CD8-positive, alpha-beta memory T cell (primary cell): Measurements from ENCODE around the gene DNAH1. TPM values are rescaled to one million over a fixed set of nuclear protein-coding genes. Genes with fewer than 3 reads are reported as not detected.
"Not testable (repeated sequence)": the region's sequence is repeated elsewhere in the genome, so short reads cannot be mapped to it uniquely, and the experiment has no call there.

Experiments
- CTCF ChIA-PET: fragments of 350-600 bp; sonication (Branson Sonifier 250); formaldehyde crosslinking; loops from one replicate; lab custom pipeline; 2021; ENCODE audit warnings: antibody characterized with exemption; lab: Charles Lee
- POLR2A ChIA-PET: fragments of 350-600 bp; sonication (Branson Sonifier 250); formaldehyde crosslinking; loops from one replicate; lab custom pipeline; 2021; ENCODE audit warnings: antibody characterized with exemption; lab: Charles Lee
- DNase-seq, 5 donors: peaks; one replicate each; pipeline versions ENCODE4 v3.0.0 to v3.0.0-alpha.2; 2020 to 2022; ENCODE audit warnings: mixed read lengths in 1 of 5
- H3K27ac ChIP-seq: one replicate; pipeline ENCODE4 v1.7.0; 2013; ENCODE audit warnings: low read depth, mild to moderate bottlenecking, low read length, moderate library complexity
- H3K27me3 ChIP-seq: 2 replicates; pipeline ENCODE4 v1.7.0; 2013; ENCODE audit warnings: low read length, mild to moderate bottlenecking; ENCODE audit not compliant: insufficient read depth, poor library complexity, severe bottlenecking
- H3K36me3 ChIP-seq: 2 replicates; pipeline ENCODE4 v1.7.0; 2013; ENCODE audit warnings: mild to moderate bottlenecking, low read length, moderate library complexity; ENCODE audit not compliant: insufficient read depth
- H3K4me1 ChIP-seq: 2 replicates; pipeline ENCODE4 v1.7.0; 2013; ENCODE audit warnings: mild to moderate bottlenecking, low read length, moderate library complexity; ENCODE audit not compliant: insufficient read depth
- H3K4me3 ChIP-seq: 2 replicates; pipeline ENCODE4 v1.7.0; 2013; ENCODE audit warnings: mild to moderate bottlenecking, low read length
- H3K9me3 ChIP-seq: 2 replicates; pipeline ENCODE4 v1.7.0; 2013; ENCODE audit warnings: mild to moderate bottlenecking, low read length
- H3K27ac Mint-ChIP-seq, 8 donors: one replicate each; pipeline ENCODE4 v1.8.0; 2020 to 2021; ENCODE audit warnings: mixed read lengths in 8 of 8, mild to moderate bottlenecking in 6 of 8, inconsistent platforms in 3 of 8, moderate library complexity in 3 of 8
- H3K27me3 Mint-ChIP-seq, 2 donors: one replicate each; pipeline ENCODE4 v1.8.0; 2020 to 2021; ENCODE audit warnings: mixed read lengths in 2 of 2, mild to moderate bottlenecking in 1 of 2, moderate library complexity in 1 of 2
- H3K36me3 Mint-ChIP-seq, 3 donors: one replicate each; pipeline ENCODE4 v1.8.0; 2020 to 2021; ENCODE audit warnings: mixed read lengths in 3 of 3, inconsistent platforms in 1 of 3, mild to moderate bottlenecking in 1 of 3
- H3K4me1 Mint-ChIP-seq, 3 donors: one replicate each; pipeline ENCODE4 v1.8.0; 2020 to 2021; ENCODE audit warnings: mixed read lengths in 3 of 3, inconsistent platforms in 1 of 3, mild to moderate bottlenecking in 1 of 3
- H3K4me3 Mint-ChIP-seq, 7 donors: one replicate each; pipeline ENCODE4 v1.8.0; 2020 to 2021; ENCODE audit warnings: mixed read lengths in 7 of 7, mild to moderate bottlenecking in 6 of 7, moderate library complexity in 4 of 7, inconsistent platforms in 2 of 7
- H3K9me3 Mint-ChIP-seq, 5 donors: one replicate each; pipeline ENCODE4 v1.8.0; 2020 to 2022; ENCODE audit warnings: mixed read lengths in 5 of 5, mild to moderate bottlenecking in 3 of 5, moderate library complexity in 2 of 5, inconsistent platforms in 1 of 5
- polyA plus RNA-seq: library from polyadenylated mRNA; unstranded; fragments of 300-500 nt; fragmentation: Illumina TruSeq; gene quantifications from one replicate; pipeline ENCODE4 v1.2.3, GENCODE V29; 2021
- total RNA-seq, 2 experiments: library from RNA; stranded (reverse); gene quantifications; one replicate each; pipeline ENCODE4 v1.2.3, GENCODE V29; 2021

The DNAH1 gene
- total and polyA plus RNA-seq, 3 experiments from 2014 or later, result 1.0 to 7.0 (median 7.0) TPM

- H3K4me3 ChIP-seq, result no peak overlapping the region
- ChIA-PET POLR2A (no interaction called here), CTCF (no interaction called here)
- H3K9me3 ChIP-seq, result no peaks in the 10 kb centered on the region
- no peak overlapping the region for H3K27ac ChIP-seq
- Mint-ChIP-seq H3K27me3 (no peaks in the 10 kb centered on the region), H3K4me1 (peaks cover 0 to 1% (median 0%) of the 10 kb centered on the region in 3 donors), H3K36me3 (peaks cover 0 to 46% (median 8%) of the 10 kb centered on the region in 3 donors), H3K27ac (no peak overlapping the region), H3K4me3 (no peak overlapping the region), H3K9me3 (no peaks in the 10 kb centered on the region)
- H3K27me3 ChIP-seq, result no peaks in the 10 kb centered on the region
- H3K4me1 ChIP-seq, result no peaks in the 10 kb centered on the region
- H3K36me3 ChIP-seq, result no peaks in the 10 kb centered on the region
- DNase-seq, result peak in 1 of 5 donors; percentile 41
These were observed 15.0 kb downstream of the DNAH1 start for GRCh38 chr3:52331091-52331490.

GRCh38 chr3:52331906-52332305, 15.8 kb downstream of the DNAH1 start:
- no peaks in the 10 kb centered on the region for H3K36me3 ChIP-seq
- CTCF ChIA-PET, result interaction anchor here (3.6 kb wide), 1 partner anchor 101 kb away, joined by 16 read pairs; no protein-coding TSS in a partner anchor
- no peaks in the 10 kb centered on the region for H3K4me1 ChIP-seq
- H3K27me3 ChIP-seq, result no peaks in the 10 kb centered on the region
- H3K4me3 ChIP-seq, result no peak overlapping the region
- H3K36me3 Mint-ChIP-seq, result peaks cover 0 to 51% (median 11%) of the 10 kb centered on the region in 3 donors
- no peak overlapping the region for H3K27ac ChIP-seq
- H3K4me1 Mint-ChIP-seq, result peaks cover 0 to 1% (median 0%) of the 10 kb centered on the region in 3 donors
- H3K9me3 ChIP-seq, result no peaks in the 10 kb centered on the region
- H3K27ac Mint-ChIP-seq, result peak overlapping the region in 2 of 8 donors; percentile 38 to 60
- DNase-seq, result peak in 1 of 5 donors; percentile 30
- POLR2A ChIA-PET, result no interaction called here
- no peak overlapping the region for H3K4me3 Mint-ChIP-seq
- H3K9me3 Mint-ChIP-seq, result no peaks in the 10 kb centered on the region
- no peaks in the 10 kb centered on the region for H3K27me3 Mint-ChIP-seq

GRCh38 chr3:52333869-52334557, 17.9 kb downstream of the DNAH1 start:
- Mint-ChIP-seq H3K36me3 (peaks cover 0 to 53% (median 10%) of the 10 kb centered on the region in 3 donors), H3K27me3 (no peaks in the 10 kb centered on the region), H3K4me3 (no peak overlapping the region), H3K4me1 (no peaks in the 10 kb centered on the region), H3K27ac (peak overlapping the region in 1 of 8 donors; percentile 47), H3K9me3 (no peaks in the 10 kb centered on the region)
- no peaks in the 10 kb centered on the region for H3K36me3 ChIP-seq
- POLR2A ChIA-PET, result interaction anchor here (0.6 kb wide), 1 partner anchor 158 kb away, joined by 3 read pairs; no protein-coding TSS in a partner anchor
- DNase-seq, result no peak
- H3K9me3 ChIP-seq, result no peaks in the 10 kb centered on the region
- no peaks in the 10 kb centered on the region for H3K4me1 ChIP-seq
- no peak overlapping the region for H3K27ac ChIP-seq
- H3K4me3 ChIP-seq, result no peak overlapping the region
- CTCF ChIA-PET, result interaction anchor here (0.9 to 8.0 kb wide), 3 partner anchors 81 to 115 kb away, joined by 3 to 111 read pairs (median 16); no protein-coding TSS in a partner anchor
- no peaks in the 10 kb centered on the region for H3K27me3 ChIP-seq

GRCh38 chr3:52338131-52338530, 22.0 kb downstream of the DNAH1 start:
- H3K36me3 Mint-ChIP-seq, result peaks cover 6 to 54% (median 16%) of the 10 kb centered on the region in 3 donors
- H3K27ac Mint-ChIP-seq, DNase-seq, H3K4me3 ChIP-seq, H3K4me1 Mint-ChIP-seq, H3K27ac ChIP-seq, H3K27me3 ChIP-seq, H3K9me3 Mint-ChIP-seq, H3K36me3 ChIP-seq, H3K4me1 ChIP-seq, H3K9me3 ChIP-seq, POLR2A ChIA-PET, H3K4me3 Mint-ChIP-seq, H3K27me3 Mint-ChIP-seq: not testable (repeated sequence)
- CTCF ChIA-PET, result interaction anchor here (1.7 to 8.0 kb wide), 13 partner anchors 13 to 354 kb away, joined by 4 to 115 read pairs (median 12); partner anchors contain the start of genes TLR9 and TWF2

GRCh38 chr3:52339612-52340011, 23.5 kb downstream of the DNAH1 start:
- peak; percentile 10 to 72 (median 60) for DNase-seq
- no peak overlapping the region for H3K4me3 ChIP-seq
- H3K36me3 Mint-ChIP-seq, result peaks cover 6 to 55% (median 16%) of the 10 kb centered on the region in 3 donors
- no peaks in the 10 kb centered on the region for H3K9me3 Mint-ChIP-seq
- H3K4me1 ChIP-seq, result no peaks in the 10 kb centered on the region
- H3K27me3 Mint-ChIP-seq, result no peaks in the 10 kb centered on the region
- no peak overlapping the region for H3K4me3 Mint-ChIP-seq
- peak overlapping the region in 5 of 8 donors; percentile 1 to 62 (median 17) for H3K27ac Mint-ChIP-seq
- POLR2A ChIA-PET, result interaction anchor here (0.9 to 1.8 kb wide), 6 partner anchors 61 to 119 kb away, joined by 3 to 7 read pairs (median 4); partner anchors contain the start of gene WDR82
- no peaks in the 10 kb centered on the region for H3K27me3 ChIP-seq
- no peak overlapping the region for H3K27ac ChIP-seq
- H3K36me3 ChIP-seq, result no peaks in the 10 kb centered on the region
- peaks cover 5 to 7% (median 6%) of the 10 kb centered on the region in 3 donors for H3K4me1 Mint-ChIP-seq
- CTCF ChIA-PET, result interaction anchor here (0.7 to 8.0 kb wide), 39 partner anchors 8 to 366 kb away, joined by 3 to 115 read pairs (median 6); partner anchors contain the start of genes ABHD14B, ALAS1, DNAH1 and PPM1M
- no peaks in the 10 kb centered on the region for H3K9me3 ChIP-seq

- peaks cover 5 to 7% (median 6%) of the 10 kb centered on the region in 3 donors for H3K4me1 Mint-ChIP-seq
- ChIA-PET CTCF (interaction anchor here (1.3 to 8.0 kb wide), 4 partner anchors 54 to 122 kb away, joined by 3 to 115 read pairs (median 57); partner anchors contain the start of gene GLYCTK), POLR2A (interaction anchor here (0.7 kb wide), 1 partner anchor 110 kb away, joined by 10 read pairs; no protein-coding TSS in a partner anchor)
- H3K4me3 ChIP-seq, result no peak overlapping the region
- no peaks in the 10 kb centered on the region for H3K27me3 ChIP-seq
- no peak overlapping the region for H3K27ac Mint-ChIP-seq
- DNase-seq, result no peak
- H3K36me3 Mint-ChIP-seq, result peaks cover 6 to 63% (median 16%) of the 10 kb centered on the region in 3 donors
- H3K27me3 Mint-ChIP-seq, result no peaks in the 10 kb centered on the region
- no peaks in the 10 kb centered on the region for H3K4me1 ChIP-seq
- H3K27ac ChIP-seq, result no peak overlapping the region
- no peaks in the 10 kb centered on the region for H3K36me3 ChIP-seq
- H3K4me3 Mint-ChIP-seq, result no peak overlapping the region
- H3K9me3 ChIP-seq, result no peaks in the 10 kb centered on the region
- H3K9me3 Mint-ChIP-seq, result no peaks in the 10 kb centered on the region
These were observed 25.0 kb downstream of the DNAH1 start for GRCh38 chr3:52341123-52341522.

GRCh38 chr3:52343946-52344600, 28.0 kb downstream of the DNAH1 start:
- H3K4me1 ChIP-seq, result no peaks in the 10 kb centered on the region
- no peaks in the 10 kb centered on the region for H3K27me3 ChIP-seq
- Mint-ChIP-seq H3K4me3 (no peak overlapping the region), H3K9me3 (no peaks in the 10 kb centered on the region), H3K36me3 (peaks cover 6 to 74% (median 18%) of the 10 kb centered on the region in 3 donors), H3K4me1 (peaks cover 5 to 7% (median 6%) of the 10 kb centered on the region in 3 donors), H3K27ac (no peak overlapping the region), H3K27me3 (peaks cover 0 to 3% of the 10 kb centered on the region in 2 donors)
- ChIA-PET CTCF (interaction anchor here (7.0 kb wide), 1 partner anchor 113 kb away, joined by 115 read pairs; no protein-coding TSS in a partner anchor), POLR2A (no interaction called here)
- H3K4me3 ChIP-seq, result no peak overlapping the region
- no peaks in the 10 kb centered on the region for H3K36me3 ChIP-seq
- peak in 1 of 5 donors; percentile 35 for DNase-seq
- H3K9me3 ChIP-seq, result no peaks in the 10 kb centered on the region
- H3K27ac ChIP-seq, result no peak overlapping the region
